GM13976 (cell line): ENCODE data around the gene GSX1.
"Not testable (repeated sequence)": the region's sequence is repeated elsewhere in the genome, so short reads cannot be mapped to it uniquely, and the experiment has no call there.

Experiments
- DNase-seq: peaks from one replicate; pipeline ENCODE4 v3.0.0; 2012; ENCODE audit warnings: low spot score
- in situ Hi-C: fragments of 300-500 bp; cut with MboI; formaldehyde crosslinking; loops from one replicate; pipeline ENCODE4 v1.12.0; 2022; ENCODE audit warnings: low sequenced_read_pairs, mixed read lengths, inconsistent platforms; ENCODE audit not compliant: unreplicated experiment
- TF ChIP-seq, protein P1 (sequence below): IDR thresholded peaks from 2 replicates; pipeline ENCODE4 v1.5.1; 2012; ENCODE audit warnings: borderline replicate concordance, mild to moderate bottlenecking; ENCODE audit not compliant: insufficient read depth; ENCODE audit errors: extremely low read depth, missing control alignments, control extremely low read depth

GSX1 gene

DNA sequence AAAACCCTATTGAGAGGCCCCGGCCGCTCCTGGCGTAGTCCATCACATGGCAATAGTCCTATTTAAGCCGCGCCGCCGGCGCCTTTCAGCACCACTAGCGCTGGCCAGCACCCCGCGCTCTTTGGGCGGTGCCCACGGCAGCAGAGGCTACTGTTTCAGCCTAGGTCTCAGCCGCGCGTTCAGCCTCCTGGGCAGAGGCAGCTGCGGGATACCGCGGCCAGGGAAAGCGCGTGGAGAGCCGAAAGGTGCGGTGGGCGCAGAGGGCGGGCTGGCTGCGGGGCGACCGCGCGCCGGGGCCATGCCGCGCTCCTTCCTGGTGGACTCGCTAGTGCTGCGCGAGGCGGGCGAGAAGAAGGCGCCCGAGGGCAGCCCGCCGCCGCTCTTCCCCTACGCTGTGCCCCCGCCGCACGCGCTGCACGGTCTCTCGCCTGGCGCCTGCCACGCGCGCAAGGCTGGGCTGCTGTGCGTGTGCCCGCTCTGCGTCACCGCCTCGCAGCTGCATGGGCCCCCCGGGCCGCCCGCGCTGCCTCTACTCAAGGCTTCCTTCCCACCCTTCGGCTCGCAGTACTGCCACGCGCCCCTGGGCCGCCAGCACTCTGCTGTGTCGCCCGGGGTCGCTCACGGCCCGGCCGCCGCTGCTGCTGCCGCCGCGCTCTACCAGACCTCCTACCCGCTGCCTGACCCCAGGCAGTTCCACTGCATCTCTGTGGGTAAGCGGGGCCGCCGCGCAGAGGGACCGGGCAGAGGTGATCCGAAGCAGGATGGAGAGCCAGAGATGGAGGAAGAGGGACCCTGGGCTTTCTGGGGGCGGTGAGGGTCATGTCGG lies at the start of gene GSX1:
Gene GSX1 (plus strand): TSS at position 91 of the 826 bp plus-strand sequence. CDS start 208 bp downstream, at position 299.
- in situ Hi-C loops = no loop called here
- peak; percentile 72 for DNase-seq
- TF ChIP-seq, protein P1, sequence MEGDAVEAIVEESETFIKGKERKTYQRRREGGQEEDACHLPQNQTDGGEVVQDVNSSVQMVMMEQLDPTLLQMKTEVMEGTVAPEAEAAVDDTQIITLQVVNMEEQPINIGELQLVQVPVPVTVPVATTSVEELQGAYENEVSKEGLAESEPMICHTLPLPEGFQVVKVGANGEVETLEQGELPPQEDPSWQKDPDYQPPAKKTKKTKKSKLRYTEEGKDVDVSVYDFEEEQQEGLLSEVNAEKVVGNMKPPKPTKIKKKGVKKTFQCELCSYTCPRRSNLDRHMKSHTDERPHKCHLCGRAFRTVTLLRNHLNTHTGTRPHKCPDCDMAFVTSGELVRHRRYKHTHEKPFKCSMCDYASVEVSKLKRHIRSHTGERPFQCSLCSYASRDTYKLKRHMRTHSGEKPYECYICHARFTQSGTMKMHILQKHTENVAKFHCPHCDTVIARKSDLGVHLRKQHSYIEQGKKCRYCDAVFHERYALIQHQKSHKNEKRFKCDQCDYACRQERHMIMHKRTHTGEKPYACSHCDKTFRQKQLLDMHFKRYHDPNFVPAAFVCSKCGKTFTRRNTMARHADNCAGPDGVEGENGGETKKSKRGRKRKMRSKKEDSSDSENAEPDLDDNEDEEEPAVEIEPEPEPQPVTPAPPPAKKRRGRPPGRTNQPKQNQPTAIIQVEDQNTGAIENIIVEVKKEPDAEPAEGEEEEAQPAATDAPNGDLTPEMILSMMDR = no peak

DNA sequence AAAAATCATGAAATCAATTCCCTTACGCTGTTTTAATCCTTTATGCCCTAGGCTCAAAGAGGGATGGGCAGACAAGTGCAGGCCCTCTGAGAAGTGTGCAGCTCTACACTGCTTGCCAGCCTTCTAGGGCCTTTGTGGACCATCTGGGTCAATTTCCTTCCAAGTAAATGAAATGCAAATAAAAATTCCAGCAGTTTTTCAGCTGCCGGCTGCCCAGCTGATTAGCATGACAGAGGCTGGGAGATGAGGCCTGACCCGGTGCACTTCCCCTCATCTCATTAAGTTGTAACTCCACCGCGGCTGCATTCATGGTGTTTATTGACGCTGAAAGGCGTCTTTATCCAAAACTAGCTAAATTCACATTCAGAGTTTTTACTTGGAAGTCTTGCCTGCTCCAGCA lies 47.5 kb upstream of the GSX1 start:
- DNase-seq = no peak
- in situ Hi-C loops = no loop called here
- TF ChIP-seq, protein P1 = no peak

- TF ChIP-seq, protein P1 = no peak
- DNase-seq = no peak
- in situ Hi-C loops = no loop called here
These were observed 47.0 kb upstream of the GSX1 start for GRCh38 chr13:27745301-27745700.

GRCh38 chr13:27748143-27748542 lies 44.1 kb upstream of the GSX1 start:
- DNase-seq, in situ Hi-C loops: not testable (repeated sequence)

- no peak for DNase-seq
- TF ChIP-seq, protein P1 = no peak
- in situ Hi-C loops = no loop called here
These were observed 40.2 kb upstream of the GSX1 start for GRCh38 chr13:27751953-27752532.

DNA sequence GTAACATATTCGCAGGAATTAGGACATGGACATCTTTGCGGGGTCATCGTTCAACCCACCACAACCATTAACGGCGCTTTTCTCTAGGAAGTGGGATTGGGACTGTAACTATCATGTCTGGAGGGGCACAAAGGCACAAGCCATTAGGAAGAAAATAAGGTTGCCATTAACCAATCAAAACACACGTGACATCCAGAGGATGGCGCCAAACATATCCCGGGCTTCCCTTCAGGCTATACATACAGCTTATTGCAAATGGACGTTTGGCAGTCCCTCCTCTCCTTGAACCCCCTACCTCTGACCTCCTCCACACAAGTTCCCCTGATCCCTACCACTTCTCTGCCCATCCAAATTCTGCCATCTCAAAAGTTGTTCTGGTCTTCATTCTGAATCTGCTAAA lies 26.6 kb upstream of the GSX1 start:
- TF ChIP-seq, protein P1 = no peak

DNA sequence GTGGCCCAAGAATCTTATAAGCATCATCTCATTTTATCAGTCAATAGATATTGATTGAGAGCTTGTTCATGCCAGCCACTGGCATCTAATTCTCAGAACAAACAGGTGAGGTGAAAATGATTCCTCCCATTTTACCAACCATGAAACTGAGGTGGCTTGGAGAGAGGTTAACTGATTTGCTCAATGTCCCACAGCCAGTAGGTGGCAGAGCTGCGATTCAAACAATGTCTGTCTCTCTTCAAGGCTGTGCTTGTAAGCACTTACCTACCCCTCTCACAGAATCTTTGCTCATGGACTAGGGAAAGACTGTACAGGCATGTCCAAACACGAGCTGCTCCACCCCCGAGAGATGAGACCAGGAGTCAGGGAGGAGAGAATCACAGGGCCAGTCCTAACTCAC lies 21.5 kb upstream of the GSX1 start:
- in situ Hi-C loops = no loop called here
- peak; percentile 66 for DNase-seq
- TF ChIP-seq, protein P1 = peak; percentile 51

More for the DNA sequence above, 26.6 kb upstream of the GSX1 start:
- DNase-seq = no peak
- in situ Hi-C loops = no loop called here
